OCI-LY3 (cell line): ENCODE results near the gene GIMAP8.
A peak's percentile ranks its signal among the peaks of the same experiment; 100 is the strongest.

ENCODE experiments used
- H2AFZ ChIP-seq: fragments of 200-600, 300-600 bp; shearing (Covaris generic); 2 replicates; pipeline ENCODE4 v1.6.0; 2014; ENCODE audit warnings: antibody characterized with exemption, low read depth, low read length
- H3K27ac ChIP-seq: fragments of 200-600, 300-600 bp; sonication (generic); 2 replicates; pipeline ENCODE4 v1.5.1; 2014; ENCODE audit warnings: mild to moderate bottlenecking, low read length, moderate library complexity, mixed read lengths
- H3K27me3 ChIP-seq: fragments of 200-600, 300-600 bp; sonication (generic); 2 replicates; pipeline ENCODE4 v1.6.1; 2014; ENCODE audit warnings: low read depth, low read length, mixed read lengths
- H3K36me3 ChIP-seq: fragments of 200-600, 300-600 bp; sonication (generic); replicated peaks from 2 replicates; pipeline ENCODE3; 2014; ENCODE audit warnings: low read depth, low read length, mixed read lengths
- H3K4me1 ChIP-seq: fragments of 300-600, 200-600 bp; sonication (generic); 2 replicates; pipeline ENCODE4 v1.6.1; 2014; ENCODE audit warnings: low read length, mixed read lengths
- H3K4me2 ChIP-seq: fragments of 200-600, 300-600 bp; sonication (generic); 2 replicates; pipeline ENCODE4 v1.6.1; 2014; ENCODE audit warnings: low read length, mixed read lengths
- H3K4me3 ChIP-seq: fragments of 300-600, 200-600 bp; sonication (generic); 2 replicates; pipeline ENCODE4 v1.5.1; 2014; ENCODE audit warnings: antibody characterized with exemption, mild to moderate bottlenecking, low read length, moderate library complexity
- H3K79me2 ChIP-seq: fragments of 300-600, 200-600 bp; shearing (Covaris generic); 2 replicates; pipeline ENCODE4 v1.6.1; 2014; ENCODE audit warnings: mild to moderate bottlenecking, low read length, mixed read lengths
- H3K9ac ChIP-seq: fragments of 300-600, 200-600 bp; shearing (Covaris generic); 2 replicates; pipeline ENCODE4 v1.6.0; 2014; ENCODE audit warnings: mild to moderate bottlenecking, low read length, moderate library complexity
- H3K9me3 ChIP-seq: fragments of 200-600, 300-600 bp; shearing (Covaris generic); 2 replicates; pipeline ENCODE4 v1.6.1; 2014; ENCODE audit warnings: low read length, mixed read lengths; ENCODE audit not compliant: insufficient read depth
- H4K20me1 ChIP-seq: fragments of 200-600, 300-600 bp; sonication (generic); 2 replicates; pipeline ENCODE4 v1.6.1; 2016; ENCODE audit warnings: low read length, mixed read lengths; ENCODE audit not compliant: insufficient read depth
- CTCF ChIP-seq: fragments of 200-600, 300-600 bp; sonication (generic); IDR thresholded peaks from 2 replicates; pipeline ENCODE4 v1.5.1; 2014; ENCODE audit warnings: antibody characterized with exemption, low read length, low read depth
- EZH2phosphoT487 ChIP-seq: fragments of 200-600 bp; shearing (Covaris generic); IDR thresholded peaks from 2 replicates; pipeline ENCODE4 v1.6.1; 2018; ENCODE audit warnings: antibody characterized with exemption, mixed run types, low read depth

Gene GIMAP8

GRCh38 chr7:150425670-150426069, 24.8 kb upstream of the GIMAP8 start:
- Histone ChIP-seq H3K79me2 (no peaks in the 10 kb centered on the region), H3K36me3 (no peaks in the 10 kb centered on the region), H4K20me1 (no peaks in the 10 kb centered on the region), H3K4me2 (no peak overlapping the region), H3K9ac (no peak overlapping the region), H2AFZ (no peak overlapping the region), H3K27me3 (peaks cover 10% of the 10 kb centered on the region), H3K4me3 (no peak overlapping the region), H3K4me1 (peaks cover 42% of the 10 kb centered on the region), H3K27ac (no peak overlapping the region), H3K9me3 (no peaks in the 10 kb centered on the region)
- TF ChIP-seq EZH2phosphoT487 (no peak), CTCF (no peak)

GRCh38 chr7:150428671-150429451, 21.6 kb upstream of the GIMAP8 start:
- Histone ChIP-seq H3K79me2 (no peaks in the 10 kb centered on the region), H4K20me1 (no peaks in the 10 kb centered on the region), H3K9ac (peak overlapping the region; percentile 0; the same call in 1 of the 2 replicates), H3K4me1 (peaks cover 56% of the 10 kb centered on the region), H2AFZ (no peak overlapping the region), H3K4me3 (no peak overlapping the region), H3K36me3 (no peaks in the 10 kb centered on the region), H3K4me2 (peak overlapping the region; percentile 50), H3K27ac (no peak overlapping the region), H3K27me3 (peaks cover 34% of the 10 kb centered on the region), H3K9me3 (no peaks in the 10 kb centered on the region)
- TF ChIP-seq EZH2phosphoT487 (no peak), CTCF (no peak)

- Histone ChIP-seq H2AFZ (no peak overlapping the region), H4K20me1 (no peaks in the 10 kb centered on the region), H3K4me2 (no peak overlapping the region), H3K27ac (no peak overlapping the region), H3K4me3 (no peak overlapping the region), H3K4me1 (peaks cover 64% of the 10 kb centered on the region), H3K79me2 (no peaks in the 10 kb centered on the region), H3K27me3 (peaks cover 34% of the 10 kb centered on the region), H3K36me3 (no peaks in the 10 kb centered on the region), H3K9me3 (no peaks in the 10 kb centered on the region), H3K9ac (no peak overlapping the region)
- TF ChIP-seq EZH2phosphoT487 (no peak), CTCF (no peak)
Measured at GRCh38 chr7:150429699-150430098, 20.7 kb upstream of the GIMAP8 start.

GRCh38 chr7:150430465-150431085, 19.9 kb upstream of the GIMAP8 start:
- H2AFZ ChIP-seq: no peak overlapping the region
- no peaks in the 10 kb centered on the region for H3K9me3 ChIP-seq
- no peaks in the 10 kb centered on the region for H3K79me2 ChIP-seq
- no peak for TF ChIP-seq EZH2phosphoT487
- no peak for TF ChIP-seq CTCF
- H3K4me1 ChIP-seq: peaks cover 72% of the 10 kb centered on the region
- peak overlapping the region; percentile 12; the same call in 1 of the 2 replicates for H3K4me3 ChIP-seq
- H4K20me1 ChIP-seq: no peaks in the 10 kb centered on the region
- peaks cover 34% of the 10 kb centered on the region for H3K27me3 ChIP-seq
- H3K27ac ChIP-seq: no peak overlapping the region
- peak overlapping the region; percentile 47 for H3K4me2 ChIP-seq
- H3K36me3 ChIP-seq: no peaks in the 10 kb centered on the region
- H3K9ac ChIP-seq: no peak overlapping the region
